ENCODE results near the gene UTP18.
"Not testable (repeated sequence)": the region's sequence is repeated elsewhere in the genome, so short reads cannot be mapped to it uniquely, and the experiment has no call there.

UTP18 gene

GRCh38 chr17:51260237-51261023, at the start of gene UTP18:
TSS of gene UTP18 (plus strand) at chr17:51260546. CDS start at chr17:51260585, 39 bp downstream.
- DNase-seq: peak; percentile 95

GRCh38 chr17:51214920-51215319, 45.4 kb upstream of the UTP18 start:
- DNase-seq: no peak

- no peak for DNase-seq
Observed at GRCh38 chr17:51217946-51218345, 42.4 kb upstream of the UTP18 start.

- DNase-seq: no peak
Observed at GRCh38 chr17:51221322-51221721, 39.0 kb upstream of the UTP18 start.

- no peak for DNase-seq
Observed at GRCh38 chr17:51224402-51225262, 35.7 kb upstream of the UTP18 start.

GRCh38 chr17:51225523-51225922, 34.8 kb upstream of the UTP18 start:
- not testable (repeated sequence) for DNase-seq

GRCh38 chr17:51228161-51228560, 32.2 kb upstream of the UTP18 start:
- DNase-seq: no peak

- DNase-seq: no peak
Observed at GRCh38 chr17:51229889-51230288, 30.5 kb upstream of the UTP18 start.

GRCh38 chr17:51230306-51230705, 30.0 kb upstream of the UTP18 start:
- no peak for DNase-seq

GRCh38 chr17:51231999-51232398, 28.3 kb upstream of the UTP18 start:
- DNase-seq: no peak

GRCh38 chr17:51234162-51234561, 26.2 kb upstream of the UTP18 start:
- no peak for DNase-seq

GRCh38 chr17:51238255-51238887, 22.0 kb upstream of the UTP18 start:
- no peak for DNase-seq

GRCh38 chr17:51240275-51240674, 20.1 kb upstream of the UTP18 start:
- DNase-seq: no peak

- no peak for DNase-seq
Observed at GRCh38 chr17:51244041-51244440, 16.3 kb upstream of the UTP18 start.

GRCh38 chr17:51245535-51245934, 14.8 kb upstream of the UTP18 start:
- DNase-seq: no peak

GRCh38 chr17:51250314-51250840, 10.0 kb upstream of the UTP18 start:
- DNase-seq: no peak

- DNase-seq: no peak
Observed at GRCh38 chr17:51251010-51251409, 9.3 kb upstream of the UTP18 start.

GRCh38 chr17:51255673-51256072, 4.7 kb upstream of the UTP18 start:
- no peak for DNase-seq

- DNase-seq: no peak
Observed at GRCh38 chr17:51256101-51256500, 4.2 kb upstream of the UTP18 start.

- DNase-seq: no peak
Observed at GRCh38 chr17:51257150-51258081, 2.9 kb upstream of the UTP18 start.

- peak; percentile 1 for DNase-seq
Observed at GRCh38 chr17:51258756-51259563, 1.4 kb upstream of the UTP18 start.
